Astrocyte of the cerebellum (primary cell): ENCODE data around the gene CCDC38.

Source experiments
- DNase-seq: peaks from one replicate; pipeline ENCODE4 v3.0.0-alpha.2; 2011; ENCODE audit warnings: low read depth
- H3K4me3 ChIP-seq: 2 replicates; pipeline ENCODE4 v1.5.1; 2011; ENCODE audit warnings: mild to moderate bottlenecking, low read depth, low read length, moderate library complexity
- CTCF ChIP-seq: IDR thresholded peaks from 2 replicates; pipeline ENCODE4 v1.5.1; 2012; ENCODE audit warnings: low read length, low read depth, moderate library complexity, mild to moderate bottlenecking; ENCODE audit errors: missing control alignments
- in situ Hi-C: cut with HindIII; loops from 2 replicates; pipeline ENCODE4 v1.10.0; 2017; ENCODE audit warnings: low sequenced_read_pairs

The CCDC38 gene

GRCh38 chr12:95953000-95953399, 10.6 kb upstream of the CCDC38 start:
- no peak overlapping the region for H3K4me3 ChIP-seq
- no peak for DNase-seq
- TF ChIP-seq CTCF = no peak
- in situ Hi-C loops = no loop called here

- H3K4me3 ChIP-seq = no peak overlapping the region
- in situ Hi-C loops = no loop called here
- no peak for DNase-seq
- TF ChIP-seq CTCF = no peak
These were observed 9.1 kb upstream of the CCDC38 start for GRCh38 chr12:95951515-95951914.

- no peak overlapping the region for H3K4me3 ChIP-seq
- in situ Hi-C loops = no loop called here
- no peak for TF ChIP-seq CTCF
- DNase-seq = no peak
These were observed 7.2 kb upstream of the CCDC38 start for GRCh38 chr12:95949477-95950206.

- in situ Hi-C loops = no loop called here
- TF ChIP-seq CTCF = no peak
- DNase-seq = no peak
- H3K4me3 ChIP-seq = no peak overlapping the region
These were observed 1.8 kb upstream of the CCDC38 start for GRCh38 chr12:95944108-95944704.

- peak; percentile 22 for TF ChIP-seq CTCF
- no peak for DNase-seq
- in situ Hi-C loops = no loop called here
- peak within 1 kb of the TSS; percentile 62 for H3K4me3 ChIP-seq
These were observed 972 bp upstream of the CCDC38 start, which contains the start of gene AMDHD1 for GRCh38 chr12:95943330-95943842. TSS of gene AMDHD1 (plus strand) at chr12:95943331. CDS start at chr12:95943399, 68 bp downstream.

GRCh38 chr12:95942101-95942523, 302 bp downstream of the CCDC38 start:
- DNase-seq = no peak
- in situ Hi-C loops = no loop called here
- peak overlapping the region; percentile 62 for H3K4me3 ChIP-seq
- no peak for TF ChIP-seq CTCF
